NT2/D1 (cell line): ENCODE measurements around the gene PRKCH.

ENCODE experiments used
- DNase-seq: peaks from one replicate; pipeline ENCODE4 v3.0.0-alpha.2; 2011; ENCODE audit warnings: low read depth, low spot score
- H3K27me3 ChIP-seq: 2 replicates; pipeline ENCODE4 v1.6.0; 2011; ENCODE audit warnings: mild to moderate bottlenecking; ENCODE audit not compliant: insufficient read length, insufficient read depth
- H3K36me3 ChIP-seq: 2 replicates; pipeline ENCODE4 v1.6.1; 2011; ENCODE audit warnings: mild to moderate bottlenecking, low read length, mixed read lengths; ENCODE audit not compliant: insufficient read depth, insufficient read length
- H3K4me1 ChIP-seq: 2 replicates; pipeline ENCODE4 v1.5.1; 2011; ENCODE audit not compliant: insufficient read depth, insufficient read length
- H3K4me3 ChIP-seq: 2 replicates; pipeline ENCODE4 v1.5.1; 2011; ENCODE audit warnings: low read depth; ENCODE audit not compliant: insufficient read length
- H3K9ac ChIP-seq: 2 replicates; pipeline ENCODE4 v1.6.0; 2011; ENCODE audit warnings: low read depth; ENCODE audit not compliant: insufficient read length
- H3K9me3 ChIP-seq: 2 replicates; pipeline ENCODE4 v1.5.1; 2011; ENCODE audit warnings: mild to moderate bottlenecking, low read length; ENCODE audit not compliant: insufficient read depth
- SUZ12 ChIP-seq: IDR thresholded peaks from 2 replicates; pipeline ENCODE4 v1.6.1; 2011; ENCODE audit not compliant: insufficient read length, insufficient read depth; ENCODE audit errors: extremely low read depth
- YY1 ChIP-seq: IDR thresholded peaks from 2 replicates; pipeline ENCODE4 v1.6.1; 2011; ENCODE audit not compliant: insufficient read length, insufficient read depth
- ZNF274 ChIP-seq: IDR thresholded peaks from 2 replicates; pipeline ENCODE4 v1.6.1; 2011; ENCODE audit warnings: mild to moderate bottlenecking, low read depth, low read length

The PRKCH gene

DNA sequence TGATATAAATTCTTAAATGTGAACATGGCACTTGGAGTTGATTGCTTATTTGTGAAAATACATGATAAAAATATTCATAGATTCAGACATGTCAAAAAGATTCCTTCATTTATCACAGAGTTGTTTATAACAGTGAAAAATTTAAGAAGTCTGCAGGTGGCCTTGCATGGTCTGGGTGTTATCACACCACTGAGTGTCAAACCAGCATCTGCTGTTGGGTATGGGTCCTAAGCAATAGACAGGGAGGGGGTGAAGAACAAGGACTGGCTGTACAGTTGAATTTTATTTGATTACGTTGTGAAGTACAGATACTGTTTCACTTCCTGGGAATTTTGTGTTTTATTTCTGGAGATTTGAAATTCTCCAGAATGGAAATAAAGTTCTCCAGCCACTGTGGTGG lies 193.5 kb downstream of the PRKCH start:
- Histone ChIP-seq H3K36me3 (no peaks in the 10 kb centered on the region), H3K9me3 (no peaks in the 10 kb centered on the region), H3K4me1 (peaks cover 4% of the 10 kb centered on the region), H3K27me3 (no peaks in the 10 kb centered on the region), H3K9ac (no peak overlapping the region), H3K4me3 (no peak overlapping the region)
- no peak for DNase-seq
- TF ChIP-seq SUZ12 (no peak), YY1 (no peak), ZNF274 (no peak)

DNA sequence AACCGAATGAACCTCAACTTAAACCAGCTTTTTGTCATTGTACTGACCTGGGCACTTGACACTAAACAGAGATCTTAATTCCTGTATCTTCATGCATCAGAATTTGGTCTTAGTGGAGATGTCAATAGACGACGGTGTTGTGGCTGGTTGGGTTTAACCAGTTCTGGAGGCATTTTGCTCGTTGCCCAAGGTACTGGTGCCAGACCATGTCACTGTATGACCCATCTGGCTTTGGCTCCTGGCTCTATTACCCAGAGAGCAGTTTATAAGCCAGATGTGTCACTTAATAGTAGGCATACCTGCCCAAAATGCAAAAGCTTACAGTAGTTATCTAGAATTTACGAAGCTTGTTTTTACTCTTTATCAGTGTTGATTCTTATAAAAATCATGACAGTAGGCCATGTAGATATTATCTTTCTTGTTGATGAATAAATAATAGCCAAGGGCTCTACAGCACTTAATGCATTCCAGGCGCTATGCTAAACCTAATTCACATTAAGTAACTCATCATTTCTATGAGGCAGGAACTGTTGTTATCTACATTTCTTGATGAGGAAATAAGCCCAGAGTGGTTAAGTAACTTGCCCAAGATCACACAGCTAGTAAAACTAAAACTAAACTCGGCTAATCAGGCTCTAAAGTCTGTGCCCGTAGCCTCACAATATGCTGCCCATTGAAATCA lies 194.2 kb downstream of the PRKCH start:
- TF ChIP-seq ZNF274 (no peak), YY1 (no peak), SUZ12 (no peak)
- no peak overlapping the region for H3K9ac ChIP-seq
- H3K4me3 ChIP-seq: no peak overlapping the region
- DNase-seq: no peak
- H3K27me3 ChIP-seq: no peaks in the 10 kb centered on the region
- H3K36me3 ChIP-seq: no peaks in the 10 kb centered on the region
- H3K4me1 ChIP-seq: peaks cover 4% of the 10 kb centered on the region
- H3K9me3 ChIP-seq: no peaks in the 10 kb centered on the region

DNA sequence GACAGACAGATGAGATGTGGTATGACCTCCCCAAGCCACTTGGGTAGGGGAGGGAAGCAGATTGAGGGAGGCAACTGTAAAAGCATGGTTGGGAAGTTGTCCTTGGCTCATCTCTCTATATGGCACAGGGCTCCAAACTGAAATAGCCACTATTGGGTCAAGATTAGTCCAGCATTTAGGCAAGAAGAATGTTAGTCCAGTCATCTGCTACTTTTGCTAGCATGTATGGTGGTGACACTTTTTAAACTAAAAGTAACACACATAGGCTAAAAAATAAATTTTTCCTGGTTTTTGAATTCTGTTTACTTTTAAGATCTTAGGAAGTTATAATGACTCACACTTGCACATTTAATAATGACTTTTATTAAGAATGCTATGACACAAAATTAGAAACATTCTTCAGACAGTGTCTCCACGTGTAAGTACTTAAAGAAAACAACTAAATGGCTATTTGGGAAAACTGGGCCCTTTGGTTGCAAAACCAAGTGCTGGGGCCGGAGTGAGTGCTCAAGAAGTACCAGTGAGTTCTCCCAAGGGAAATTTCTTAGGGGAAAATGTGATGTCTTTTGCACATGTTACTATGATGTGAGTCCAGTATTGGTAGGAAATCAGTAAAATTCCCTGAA lies 194.9 kb downstream of the PRKCH start:
- Histone ChIP-seq H3K36me3 (no peaks in the 10 kb centered on the region), H3K27me3 (no peaks in the 10 kb centered on the region), H3K9me3 (no peaks in the 10 kb centered on the region), H3K4me1 (peaks cover 4% of the 10 kb centered on the region), H3K4me3 (no peak overlapping the region), H3K9ac (no peak overlapping the region)
- TF ChIP-seq YY1: no peak
- no peak for TF ChIP-seq ZNF274
- TF ChIP-seq SUZ12: no peak
- DNase-seq: no peak

DNA sequence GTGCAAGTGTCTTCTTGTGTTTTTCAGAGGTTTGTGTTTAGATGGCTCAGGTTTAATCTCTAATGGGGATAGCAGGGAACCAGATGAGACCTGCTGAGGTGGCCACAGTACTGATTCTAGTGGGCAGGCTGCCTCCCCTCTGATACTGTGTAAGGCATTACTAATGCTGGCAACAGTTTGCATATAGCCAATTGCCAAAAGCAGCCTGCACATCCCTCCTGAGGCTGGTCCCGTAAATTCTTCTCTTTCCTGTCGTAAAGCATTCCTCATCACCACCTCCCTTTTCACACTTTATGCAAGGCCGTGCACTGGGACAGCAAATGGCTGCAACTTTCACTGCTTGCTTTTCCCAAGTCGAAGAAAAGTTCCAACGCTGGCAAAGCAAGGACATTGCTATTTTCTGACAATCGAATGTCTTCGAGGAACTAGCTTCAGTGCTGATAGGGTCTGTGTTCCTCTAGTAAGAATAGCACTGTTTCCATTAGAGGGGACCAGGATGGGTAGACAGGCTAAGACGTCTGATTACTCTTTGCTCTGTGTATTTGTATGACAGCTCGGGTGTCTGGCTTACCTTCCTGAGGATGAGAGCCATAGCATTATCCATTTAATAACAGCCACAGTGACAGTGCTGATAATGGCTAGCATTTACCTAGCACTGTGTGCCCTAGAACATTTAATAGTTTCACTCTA lies 195.7 kb downstream of the PRKCH start:
- H3K9ac ChIP-seq: no peak overlapping the region
- TF ChIP-seq ZNF274: no peak
- no peak for TF ChIP-seq SUZ12
- no peak for TF ChIP-seq YY1
- H3K4me1 ChIP-seq: peaks cover 4% of the 10 kb centered on the region

DNA sequence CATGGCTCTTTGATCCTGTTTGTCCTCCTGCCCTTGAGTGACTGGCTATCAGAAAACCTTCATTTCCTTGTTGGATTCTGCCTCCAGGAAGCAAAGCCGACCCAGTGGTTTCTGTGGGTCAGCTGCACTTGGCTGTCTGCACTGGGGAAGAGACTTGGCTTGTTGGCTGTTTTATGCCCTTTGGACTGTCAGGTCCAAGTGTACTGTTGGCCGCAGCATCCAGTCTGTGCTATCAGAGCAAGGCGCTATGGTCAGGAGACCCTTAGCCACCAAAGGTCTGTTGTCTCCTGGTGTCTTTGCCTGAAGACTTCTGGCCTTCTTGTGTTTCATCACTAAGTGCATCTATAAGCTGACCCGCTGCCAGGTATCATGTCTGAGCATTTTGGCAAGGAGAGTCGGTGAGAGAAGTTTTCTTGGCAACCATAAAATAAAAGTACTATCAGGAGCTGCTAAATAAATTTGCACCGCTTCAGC lies 196.6 kb downstream of the PRKCH start:
- no peak overlapping the region for H3K9ac ChIP-seq
- no peaks in the 10 kb centered on the region for H3K9me3 ChIP-seq
- no peaks in the 10 kb centered on the region for H3K27me3 ChIP-seq
- peaks cover 4% of the 10 kb centered on the region for H3K4me1 ChIP-seq
- no peak for TF ChIP-seq SUZ12
- TF ChIP-seq YY1: no peak
- no peak for TF ChIP-seq ZNF274
- no peak overlapping the region for H3K4me3 ChIP-seq
- H3K36me3 ChIP-seq: no peaks in the 10 kb centered on the region
- DNase-seq: no peak

More for the DNA sequence above, 195.7 kb downstream of the PRKCH start:
- no peak for DNase-seq
- H3K36me3 ChIP-seq: no peaks in the 10 kb centered on the region
- H3K4me3 ChIP-seq: no peak overlapping the region
- no peaks in the 10 kb centered on the region for H3K27me3 ChIP-seq
- H3K9me3 ChIP-seq: no peaks in the 10 kb centered on the region

DNA sequence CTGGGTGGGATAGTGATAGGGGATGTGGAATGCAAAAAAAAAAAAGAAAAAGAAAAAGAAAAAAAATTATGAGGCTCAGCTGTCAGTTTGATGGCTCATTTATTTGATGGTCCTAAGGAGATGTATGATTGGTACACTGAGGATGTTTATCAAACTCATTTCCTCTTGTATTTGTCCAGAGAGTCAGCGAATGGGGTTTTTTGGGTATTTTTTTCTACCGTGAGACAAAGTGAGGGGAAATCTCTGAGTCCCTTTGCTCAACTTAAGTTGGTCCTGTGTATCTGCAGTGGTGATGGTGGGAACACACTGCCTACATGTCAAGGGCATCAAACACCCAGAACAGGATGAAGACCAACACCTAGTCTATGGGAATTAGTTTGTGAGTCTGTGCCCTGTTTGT lies 197.0 kb downstream of the PRKCH start:
- Histone ChIP-seq H3K9me3 (no peaks in the 10 kb centered on the region), H3K9ac (no peak overlapping the region), H3K36me3 (no peaks in the 10 kb centered on the region), H3K27me3 (no peaks in the 10 kb centered on the region), H3K4me1 (peaks cover 4% of the 10 kb centered on the region), H3K4me3 (no peak overlapping the region)
- TF ChIP-seq SUZ12 (no peak), YY1 (no peak), ZNF274 (no peak)
- DNase-seq: no peak

DNA sequence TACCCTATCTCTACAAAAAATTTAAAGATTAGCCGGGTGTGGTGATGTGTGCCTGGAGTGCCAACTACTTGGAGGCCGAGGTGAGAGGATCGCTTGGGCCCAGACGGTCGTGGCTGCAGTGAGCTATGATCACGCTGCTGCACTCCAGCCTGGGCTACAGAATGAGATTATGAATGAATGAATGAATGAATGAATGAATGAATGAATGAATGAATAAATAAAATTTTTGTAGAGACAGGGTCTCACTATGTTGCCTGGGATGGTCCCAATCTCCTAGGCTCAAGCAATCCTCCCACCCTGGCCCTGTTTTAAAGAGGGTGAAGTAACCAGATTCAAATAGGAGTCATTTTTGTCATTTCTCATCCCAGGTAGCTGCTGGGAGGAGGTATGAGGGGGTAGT lies 197.7 kb downstream of the PRKCH start:
- no peaks in the 10 kb centered on the region for H3K27me3 ChIP-seq
- H3K36me3 ChIP-seq: no peaks in the 10 kb centered on the region
- no peak for DNase-seq
- no peak overlapping the region for H3K4me3 ChIP-seq
- H3K4me1 ChIP-seq: peaks cover 4% of the 10 kb centered on the region
- no peaks in the 10 kb centered on the region for H3K9me3 ChIP-seq
- no peak for TF ChIP-seq ZNF274
- TF ChIP-seq YY1: no peak
- no peak for TF ChIP-seq SUZ12
- H3K9ac ChIP-seq: no peak overlapping the region
